K562 (cell line): ENCODE data around the gene ACTL9. TPM values are rescaled to one million over a fixed set of nuclear protein-coding genes. Genes with fewer than 3 reads are reported as not detected.

Source experiments
- ARHGAP35 ChIP-seq: fragments of 450-650 bp; IDR thresholded peaks from 2 replicates; pipeline ENCODE4 v1.6.1; 2018; ENCODE audit not compliant: partially characterized antibody
- LEF1 ChIP-seq: fragments of 450-650 bp; IDR thresholded peaks from 2 replicates; pipeline ENCODE4 v1.6.1; 2016; ENCODE audit warnings: mild to moderate bottlenecking
- ZMIZ1 ChIP-seq, 2 experiments: fragments of 150-350 bp in 1 of 2; IDR thresholded peaks; 2 replicates each; pipeline ENCODE4 v1.6.1; 2012 to 2016; ENCODE audit warnings: low read depth in 2 of 2, low read length in 2 of 2, mild to moderate bottlenecking in 1 of 2, moderate library complexity in 1 of 2
- ZNF695 ChIP-seq: fragments of 450-650 bp; formaldehyde crosslinking; IDR thresholded peaks from 2 replicates; pipeline ENCODE4 v1.4.0; 2020; ENCODE audit warnings: mild to moderate bottlenecking, moderate library complexity
- ZNF766 ChIP-seq: fragments of 200-800 bp; sonication (Bioruptor generic); conservative IDR thresholded peaks from 2 replicates; pipeline ENCODE4 v1.6.1; 2016; ENCODE audit warnings: missing genetic modification characterization, missing compliant biosample characterization
- polyA plus RNA-seq, 8 experiments: library from polyadenylated mRNA; depleted of rRNA in 4 of 8; stranded (reverse) in 5 of 8; unstranded in 3 of 8; fragments of >200 nt; fragmentation: Nextera tagmentation in 2 of 8; fragmentation: Illumina TruSeq in 1 of 8; extraction: Ambion mirVana in 2 of 8; extraction: Trizol in 1 of 8; gene quantifications; 2 replicates each; pipeline versions ENCODE4 v1.2.1 to v1.2.3, GENCODE V29; 2011 to 2014; ENCODE audit warnings: inconsistent platforms in 1 of 8, missing spikeins in 1 of 8
- total RNA-seq, 7 experiments: library from RNA; depleted of rRNA in 6 of 7; stranded (reverse); fragments of >200 nt in 6 of 7; fragmentation: Illumina TruSeq in 2 of 7; extraction: Trizol in 2 of 7; gene quantifications; 2 replicates each; pipeline versions ENCODE4 v1.2.1 to v1.2.3, GENCODE V29; 2011 to 2021; ENCODE audit warnings: low replicate concordance in 1 of 7
- TF ChIP-seq, protein P1 (sequence below): fragments of 200-800 bp; sonication (Bioruptor generic); IDR thresholded peaks from 2 replicates; pipeline ENCODE4 v1.6.1; 2017; ENCODE audit warnings: missing genetic modification characterization, missing compliant biosample characterization
- TF ChIP-seq, protein P2 (sequence below): fragments of 250-450 bp; sonication (Bioruptor Pico); IDR thresholded peaks from 2 replicates; pipeline ENCODE4 v1.5.0; 2020; ENCODE audit warnings: mild to moderate bottlenecking
- TF ChIP-seq, protein P3 (sequence below), 2 experiments: fragments of 450-650 bp; IDR thresholded peaks; 2 replicates each; pipeline ENCODE4 v1.6.1; 2016; ENCODE audit warnings: mild to moderate bottlenecking in 2 of 2, borderline replicate concordance in 1 of 2, low read depth in 1 of 2, moderate library complexity in 1 of 2
- TF ChIP-seq, protein P4 (sequence below): fragments of 250-450 bp; sonication (Bioruptor Pico); IDR thresholded peaks from 2 replicates; pipeline ENCODE4 v1.6.1; 2021; ENCODE audit warnings: mild to moderate bottlenecking

Gene ACTL9
- total and polyA plus RNA-seq, 9 of the 15 experiments (the other 6 are each of a cell fraction or from before 2014, with no cell fraction given): not detected

- TF ChIP-seq, protein P1, sequence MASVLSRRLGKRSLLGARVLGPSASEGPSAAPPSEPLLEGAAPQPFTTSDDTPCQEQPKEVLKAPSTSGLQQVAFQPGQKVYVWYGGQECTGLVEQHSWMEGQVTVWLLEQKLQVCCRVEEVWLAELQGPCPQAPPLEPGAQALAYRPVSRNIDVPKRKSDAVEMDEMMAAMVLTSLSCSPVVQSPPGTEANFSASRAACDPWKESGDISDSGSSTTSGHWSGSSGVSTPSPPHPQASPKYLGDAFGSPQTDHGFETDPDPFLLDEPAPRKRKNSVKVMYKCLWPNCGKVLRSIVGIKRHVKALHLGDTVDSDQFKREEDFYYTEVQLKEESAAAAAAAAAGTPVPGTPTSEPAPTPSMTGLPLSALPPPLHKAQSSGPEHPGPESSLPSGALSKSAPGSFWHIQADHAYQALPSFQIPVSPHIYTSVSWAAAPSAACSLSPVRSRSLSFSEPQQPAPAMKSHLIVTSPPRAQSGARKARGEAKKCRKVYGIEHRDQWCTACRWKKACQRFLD (CRISPR knock-in tag): no peak
- TF ChIP-seq, protein P2, sequence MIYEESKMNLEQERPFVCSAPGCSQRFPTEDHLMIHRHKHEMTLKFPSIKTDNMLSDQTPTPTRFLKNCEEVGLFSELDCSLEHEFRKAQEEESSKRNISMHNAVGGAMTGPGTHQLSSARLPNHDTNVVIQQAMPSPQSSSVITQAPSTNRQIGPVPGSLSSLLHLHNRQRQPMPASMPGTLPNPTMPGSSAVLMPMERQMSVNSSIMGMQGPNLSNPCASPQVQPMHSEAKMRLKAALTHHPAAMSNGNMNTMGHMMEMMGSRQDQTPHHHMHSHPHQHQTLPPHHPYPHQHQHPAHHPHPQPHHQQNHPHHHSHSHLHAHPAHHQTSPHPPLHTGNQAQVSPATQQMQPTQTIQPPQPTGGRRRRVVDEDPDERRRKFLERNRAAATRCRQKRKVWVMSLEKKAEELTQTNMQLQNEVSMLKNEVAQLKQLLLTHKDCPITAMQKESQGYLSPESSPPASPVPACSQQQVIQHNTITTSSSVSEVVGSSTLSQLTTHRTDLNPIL (CRISPR knock-in tag): no peak
- TF ChIP-seq, protein P3, sequence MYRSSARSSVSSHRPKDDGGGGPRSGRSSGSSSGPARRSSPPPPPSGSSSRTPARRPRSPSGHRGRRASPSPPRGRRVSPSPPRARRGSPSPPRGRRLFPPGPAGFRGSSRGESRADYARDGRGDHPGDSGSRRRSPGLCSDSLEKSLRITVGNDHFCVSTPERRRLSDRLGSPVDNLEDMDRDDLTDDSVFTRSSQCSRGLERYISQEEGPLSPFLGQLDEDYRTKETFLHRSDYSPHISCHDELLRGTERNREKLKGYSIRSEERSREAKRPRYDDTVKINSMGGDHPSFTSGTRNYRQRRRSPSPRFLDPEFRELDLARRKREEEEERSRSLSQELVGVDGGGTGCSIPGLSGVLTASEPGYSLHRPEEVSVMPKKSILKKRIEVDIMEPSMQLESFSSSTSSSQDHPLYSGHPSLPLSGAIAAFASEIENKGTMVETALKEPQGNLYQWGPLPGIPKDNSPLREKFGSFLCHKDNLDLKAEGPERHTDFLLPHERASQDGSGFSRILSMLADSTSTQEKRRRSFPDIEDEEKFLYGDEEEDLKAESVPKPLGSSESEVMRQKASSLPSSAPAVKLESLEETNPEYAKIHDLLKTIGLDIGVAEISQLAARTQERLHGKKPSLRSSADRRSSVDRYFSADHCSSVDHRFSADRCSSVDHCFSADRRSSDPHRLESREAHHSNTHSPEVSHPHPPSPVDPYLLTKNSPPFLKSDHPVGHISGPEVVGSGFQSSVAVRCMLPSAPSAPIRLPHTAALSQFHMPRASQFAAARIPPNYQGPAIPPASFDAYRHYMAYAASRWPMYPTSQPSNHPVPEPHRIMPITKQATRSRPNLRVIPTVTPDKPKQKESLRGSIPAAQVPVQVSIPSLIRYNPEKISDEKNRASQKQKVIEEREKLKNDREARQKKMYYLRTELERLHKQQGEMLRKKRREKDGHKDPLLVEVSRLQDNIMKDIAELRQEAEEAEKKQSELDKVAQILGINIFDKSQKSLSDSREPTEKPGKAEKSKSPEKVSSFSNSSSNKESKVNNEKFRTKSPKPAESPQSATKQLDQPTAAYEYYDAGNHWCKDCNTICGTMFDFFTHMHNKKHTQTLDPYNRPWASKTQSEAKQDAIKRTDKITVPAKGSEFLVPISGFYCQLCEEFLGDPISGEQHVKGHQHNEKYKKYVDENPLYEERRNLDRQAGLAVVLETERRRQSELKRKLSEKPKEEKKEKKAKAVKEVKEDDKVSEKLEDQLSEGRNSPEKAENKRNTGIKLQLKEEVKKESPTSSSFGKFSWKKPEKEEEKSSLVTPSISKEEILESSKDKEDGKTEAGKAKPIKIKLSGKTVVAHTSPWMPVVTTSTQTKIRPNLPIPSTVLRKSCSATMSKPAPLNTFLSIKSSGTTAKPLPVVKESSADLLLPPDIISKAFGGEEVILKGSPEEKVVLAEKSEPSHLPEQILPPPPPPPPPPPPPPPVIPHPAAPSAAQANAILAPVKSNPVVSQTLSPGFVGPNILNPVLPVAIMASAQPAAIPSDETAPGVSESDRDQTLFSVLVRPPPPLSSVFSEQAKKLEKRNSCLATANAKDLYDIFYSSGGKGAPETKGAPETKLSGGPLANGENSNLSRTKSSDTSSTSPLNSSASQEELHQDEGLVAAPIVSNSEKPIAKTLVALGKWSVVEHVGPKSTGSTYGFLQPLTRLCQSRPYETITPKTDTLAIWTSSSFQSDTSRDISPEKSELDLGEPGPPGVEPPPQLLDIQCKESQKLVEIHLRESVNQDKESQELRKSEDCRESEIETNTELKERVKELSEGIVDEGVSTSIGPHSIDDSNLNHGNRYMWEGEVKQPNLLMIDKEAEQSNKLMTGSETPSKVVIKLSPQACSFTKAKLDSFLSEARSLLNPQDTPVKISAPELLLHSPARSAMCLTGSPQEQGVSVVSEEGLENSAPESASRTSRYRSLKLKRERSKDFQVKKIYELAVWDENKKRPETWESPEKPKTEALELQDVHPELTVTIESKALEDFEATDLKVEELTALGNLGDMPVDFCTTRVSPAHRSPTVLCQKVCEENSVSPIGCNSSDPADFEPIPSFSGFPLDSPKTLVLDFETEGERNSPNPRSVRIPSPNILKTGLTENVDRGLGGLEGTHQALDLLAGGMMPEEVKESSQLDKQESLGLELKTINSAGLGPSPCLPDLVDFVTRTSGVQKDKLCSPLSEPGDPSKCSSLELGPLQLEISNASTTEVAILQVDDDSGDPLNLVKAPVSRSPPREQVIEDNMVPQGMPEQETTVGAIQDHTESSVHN (IDR thresholded peaks at IDR 0.05; ENCODE audit: borderline replicate concordance in 1 of 2, low read depth in 1 of 2): no peak
- no peak; the same call in 1 of the 2 replicates for TF ChIP-seq ZNF695 (CRISPR knock-in tag)
- no peak for TF ChIP-seq ZMIZ1 (IDR thresholded peaks at IDR 0.05; ENCODE audit: low read depth in 2 of 2, low read length in 2 of 2)
- TF ChIP-seq, protein P4, sequence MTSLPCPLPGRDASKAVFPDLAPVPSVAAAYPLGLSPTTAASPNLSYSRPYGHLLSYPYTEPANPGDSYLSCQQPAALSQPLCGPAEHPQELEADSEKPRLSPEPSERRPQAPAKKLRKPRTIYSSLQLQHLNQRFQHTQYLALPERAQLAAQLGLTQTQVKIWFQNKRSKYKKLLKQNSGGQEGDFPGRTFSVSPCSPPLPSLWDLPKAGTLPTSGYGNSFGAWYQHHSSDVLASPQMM (CRISPR knock-in tag): no peak
- no peak for TF ChIP-seq ZNF766 (CRISPR knock-in tag)
- TF ChIP-seq LEF1: no peak
- TF ChIP-seq ARHGAP35: no peak
Measured at GRCh38 chr19:8684001-8684902, 14.3 kb downstream of the ACTL9 start (continued).
